HG03432 (cell line): Measurements from ENCODE around the gene SULT1C3.

ENCODE experiments used
- ATAC-seq: cut with Tn5 transposase; IDR thresholded peaks from one replicate; pipeline ENCODE4 v1.9.1; 2021; ENCODE audit warnings: mild to moderate bottlenecking, moderate library complexity; ENCODE audit not compliant: unreplicated experiment

SULT1C3 gene

GRCh38 chr2:108239786-108240185 lies at the start of gene SULT1C3:
TSS of gene SULT1C3 (plus strand) at chr2:108239968. CDS start at chr2:108247195, 7,227 bp downstream.
- no peak for ATAC-seq

DNA sequence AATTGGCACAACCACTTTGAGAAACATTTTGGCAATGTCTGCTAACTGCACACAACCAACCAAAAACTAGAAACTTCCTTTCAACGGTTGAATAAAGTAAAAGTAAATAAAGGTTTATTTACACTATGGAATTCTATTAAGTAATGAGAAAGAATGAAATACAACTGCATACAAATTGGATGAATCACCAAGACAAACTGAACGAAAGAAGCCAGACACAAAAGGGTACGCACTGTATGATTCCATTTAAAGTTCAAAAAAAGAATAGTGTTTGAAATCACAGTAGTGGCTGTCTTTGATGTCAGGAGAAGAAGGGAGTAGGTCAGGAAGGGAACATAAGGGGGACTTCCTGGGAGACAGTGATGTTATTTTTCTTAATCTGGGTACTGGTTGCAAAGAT lies 46.5 kb upstream of the SULT1C3 start:
- ATAC-seq, result no peak

DNA sequence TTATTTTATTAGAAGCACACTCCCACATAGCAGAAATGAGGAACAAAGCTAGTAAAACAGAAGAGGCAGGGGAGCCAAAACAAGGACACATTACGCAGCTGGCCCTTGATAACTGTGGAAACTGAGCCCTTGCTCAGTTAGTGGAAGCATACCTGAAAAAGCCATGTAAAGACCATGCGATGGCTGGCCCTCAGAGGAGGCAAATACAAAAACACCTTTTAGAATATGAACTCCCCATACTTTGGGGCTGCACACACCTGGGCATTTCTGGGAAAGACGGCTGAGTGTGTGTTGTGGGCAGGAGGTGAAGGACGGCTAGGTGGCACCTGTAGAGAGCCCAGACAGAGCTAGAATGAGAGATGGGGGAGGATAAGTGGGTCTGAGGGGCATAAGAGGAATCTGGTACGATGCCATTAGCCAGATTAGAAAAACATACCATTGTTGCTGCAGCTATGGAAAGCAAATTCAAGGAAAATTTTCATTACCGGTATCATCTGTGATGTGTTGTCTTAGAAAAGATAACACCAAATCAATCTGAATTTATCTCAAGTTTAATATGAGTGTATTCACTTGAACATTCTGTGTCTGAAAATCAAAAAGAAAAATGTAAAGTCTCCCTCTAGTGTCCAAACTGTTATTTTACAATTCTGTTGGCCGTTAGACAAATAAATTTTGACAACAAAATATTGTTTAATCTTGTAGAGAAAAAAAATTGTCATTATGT lies 45.2 kb upstream of the SULT1C3 start:
- no peak for ATAC-seq

- no peak for ATAC-seq
These were observed 44.7 kb upstream of the SULT1C3 start for GRCh38 chr2:108195133-108195439.

DNA sequence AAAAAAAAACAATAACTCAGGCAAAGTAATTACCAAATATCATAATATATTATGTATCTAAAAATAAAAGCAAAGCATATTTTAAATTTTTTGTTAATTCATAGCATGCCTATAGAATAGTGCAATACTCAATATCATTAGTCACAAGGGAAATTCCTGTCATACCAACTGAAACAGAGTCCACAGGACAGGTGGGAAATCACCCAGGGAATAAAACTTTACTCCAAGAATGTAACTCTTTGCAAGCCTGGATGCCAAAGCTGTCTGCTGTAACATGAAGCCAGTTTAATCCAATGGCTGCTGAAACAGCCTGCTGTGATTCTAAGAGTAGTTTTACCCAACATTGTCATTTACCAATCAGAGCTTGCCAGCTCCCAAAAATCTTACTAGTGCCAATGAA lies 40.0 kb upstream of the SULT1C3 start:
- no peak for ATAC-seq

DNA sequence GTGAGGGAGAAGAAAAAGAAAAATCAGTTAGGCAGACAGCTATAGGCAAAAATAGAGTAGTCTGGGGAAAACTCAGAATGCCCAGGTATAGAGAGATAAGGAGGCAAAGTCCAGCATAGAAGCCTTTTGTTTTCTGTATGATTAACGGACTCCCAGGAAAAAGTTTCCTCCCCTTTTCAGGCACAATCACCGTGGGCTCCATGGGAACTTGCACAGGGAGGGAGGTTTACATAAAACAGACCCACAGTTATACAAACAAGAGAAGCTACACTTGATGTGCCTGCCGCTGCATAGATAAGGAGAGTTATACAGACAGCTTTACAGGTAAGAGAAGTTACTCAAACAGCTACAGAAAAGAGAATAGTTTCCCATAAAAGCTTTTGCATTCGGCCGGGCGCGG lies 39.2 kb upstream of the SULT1C3 start:
- no peak for ATAC-seq

GRCh38 chr2:108212671-108213070 lies 27.1 kb upstream of the SULT1C3 start:
- no peak for ATAC-seq

GRCh38 chr2:108215794-108216211 lies 24.0 kb upstream of the SULT1C3 start:
- peak; percentile 61 for ATAC-seq

DNA sequence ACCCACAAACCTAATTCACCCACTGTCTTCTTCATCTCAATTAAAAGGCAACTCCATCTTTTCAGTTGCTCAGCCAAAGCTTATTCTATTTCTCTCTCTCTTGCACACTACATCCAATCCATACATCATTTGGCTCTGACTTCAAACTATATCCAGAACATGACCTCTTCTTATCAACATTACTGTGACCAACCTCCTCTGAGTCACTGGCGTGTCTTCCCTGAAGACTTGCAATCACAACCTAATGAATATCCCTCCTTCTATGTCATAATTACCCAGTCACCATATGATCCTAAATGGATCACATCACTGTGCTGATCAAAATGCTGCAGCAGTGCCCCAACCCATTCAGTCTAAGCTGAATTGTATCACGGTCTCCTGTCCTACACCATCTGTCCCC lies 22.6 kb upstream of the SULT1C3 start:
- ATAC-seq, result no peak

GRCh38 chr2:108219688-108220087 lies 20.1 kb upstream of the SULT1C3 start:
- ATAC-seq, result no peak

DNA sequence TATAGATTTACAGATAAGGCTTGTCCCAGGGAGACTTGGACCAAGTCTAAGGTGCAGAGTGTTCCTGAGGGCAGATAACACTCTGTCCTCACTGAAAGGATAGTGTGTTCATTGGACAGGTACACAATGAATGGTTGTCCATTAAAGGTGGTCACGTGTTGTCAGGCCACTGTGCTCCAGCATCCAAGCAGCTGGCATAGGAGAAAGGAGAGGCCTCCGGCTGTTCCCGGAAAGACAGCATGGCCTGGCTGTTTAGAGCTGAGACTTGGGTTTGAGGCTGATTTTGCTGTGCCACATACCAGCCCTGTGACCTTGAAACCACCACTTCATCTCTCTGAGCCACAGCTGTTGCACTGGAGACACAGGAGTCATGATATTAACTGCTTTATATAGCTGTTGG lies 19.6 kb upstream of the SULT1C3 start:
- no peak for ATAC-seq

DNA sequence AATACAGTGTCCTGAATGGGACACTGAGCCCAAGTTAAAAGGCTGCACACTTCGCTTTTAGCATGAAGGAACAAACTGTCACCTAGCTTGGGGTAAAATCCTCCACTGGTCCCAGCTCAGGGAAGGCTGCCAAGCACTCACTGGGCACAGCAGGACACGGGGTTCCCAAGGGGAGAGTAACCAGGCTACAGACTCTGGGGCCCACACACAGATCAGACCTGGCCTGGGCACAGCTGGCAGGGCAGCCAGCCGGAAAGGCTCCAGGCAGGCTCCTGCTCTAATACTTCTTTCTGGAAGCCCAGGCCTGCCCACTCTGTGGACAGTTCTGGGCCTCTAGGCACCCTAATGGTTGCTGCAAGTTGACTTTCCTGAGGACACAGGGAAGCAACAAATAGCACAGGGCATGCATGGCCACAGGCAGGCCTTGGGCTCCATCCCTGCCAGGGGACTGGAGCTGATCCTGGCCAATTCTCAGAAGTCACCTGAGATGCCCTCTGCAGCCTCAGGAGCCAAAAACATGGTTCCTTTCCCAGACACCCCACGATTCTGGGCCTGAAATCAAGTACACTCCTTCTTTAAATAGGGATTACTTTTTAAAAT lies 18.7 kb upstream of the SULT1C3 start:
- ATAC-seq, result no peak

- no peak for ATAC-seq
These were observed 17.5 kb upstream of the SULT1C3 start for GRCh38 chr2:108222261-108222660.

DNA sequence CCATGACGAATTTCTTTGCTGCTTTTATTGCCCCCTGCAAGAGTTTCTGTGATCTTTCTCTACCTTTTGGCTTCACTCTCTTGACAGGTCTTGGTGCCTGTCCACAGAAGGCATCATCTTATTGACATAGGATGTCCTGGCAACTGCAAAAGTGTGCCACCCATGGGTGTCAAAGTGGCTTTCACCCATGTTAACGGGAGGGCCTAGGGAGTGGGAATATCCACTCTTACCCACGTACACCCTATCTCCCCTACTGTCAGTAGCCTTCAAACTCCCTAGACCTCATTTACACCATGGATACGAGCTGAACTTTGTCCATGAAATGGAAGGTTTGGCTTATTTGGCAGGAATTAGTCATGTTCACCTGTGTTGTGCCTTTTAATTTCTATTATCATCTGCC lies 16.2 kb upstream of the SULT1C3 start:
- ATAC-seq, result no peak

GRCh38 chr2:108224022-108224421 lies 15.7 kb upstream of the SULT1C3 start:
- no peak for ATAC-seq

GRCh38 chr2:108226564-108226963 lies 13.2 kb upstream of the SULT1C3 start:
- no peak for ATAC-seq

DNA sequence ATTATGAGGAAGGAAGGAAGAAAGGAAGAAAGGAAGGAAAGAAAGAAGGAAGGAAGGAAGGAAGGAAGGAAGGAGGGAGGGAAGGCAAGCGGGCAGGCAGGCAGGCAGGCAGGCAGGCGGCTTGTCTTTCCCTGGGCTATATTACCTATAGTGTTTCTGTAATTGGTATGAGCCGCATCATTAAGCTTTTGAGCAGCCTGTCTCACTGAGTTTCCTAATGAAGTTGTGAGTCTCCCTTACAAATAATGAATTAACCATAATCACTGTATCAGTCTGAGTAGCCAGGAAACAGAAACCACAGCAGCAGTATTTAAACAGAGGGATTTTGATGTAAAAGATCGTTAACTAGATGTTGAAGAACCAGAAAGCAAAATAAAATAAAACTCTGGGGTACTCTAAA lies 11.8 kb upstream of the SULT1C3 start:
- no peak for ATAC-seq

- no peak for ATAC-seq
These were observed 11.2 kb upstream of the SULT1C3 start for GRCh38 chr2:108228537-108228936.

DNA sequence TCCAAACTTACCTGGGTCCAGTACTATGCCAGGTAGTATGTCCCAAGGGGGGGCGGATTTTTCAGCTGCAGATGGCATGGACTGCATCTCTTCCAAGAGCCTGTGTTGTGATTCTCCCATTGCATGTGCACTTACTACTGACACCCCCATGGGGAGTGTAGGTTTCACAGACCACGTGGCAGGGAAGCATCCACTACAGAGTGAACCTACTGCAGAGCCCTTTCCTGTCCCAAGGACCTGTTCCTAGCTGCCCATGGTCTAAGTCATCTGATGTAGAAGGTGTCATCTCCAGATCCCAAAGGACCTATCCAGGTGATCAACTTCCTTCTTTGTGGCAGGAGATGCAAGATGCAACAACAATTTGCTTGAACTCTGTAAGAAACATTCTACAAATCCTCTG lies 9.9 kb upstream of the SULT1C3 start:
- no peak for ATAC-seq

- no peak for ATAC-seq
These were observed 4.2 kb upstream of the SULT1C3 start for GRCh38 chr2:108235577-108235976.

DNA sequence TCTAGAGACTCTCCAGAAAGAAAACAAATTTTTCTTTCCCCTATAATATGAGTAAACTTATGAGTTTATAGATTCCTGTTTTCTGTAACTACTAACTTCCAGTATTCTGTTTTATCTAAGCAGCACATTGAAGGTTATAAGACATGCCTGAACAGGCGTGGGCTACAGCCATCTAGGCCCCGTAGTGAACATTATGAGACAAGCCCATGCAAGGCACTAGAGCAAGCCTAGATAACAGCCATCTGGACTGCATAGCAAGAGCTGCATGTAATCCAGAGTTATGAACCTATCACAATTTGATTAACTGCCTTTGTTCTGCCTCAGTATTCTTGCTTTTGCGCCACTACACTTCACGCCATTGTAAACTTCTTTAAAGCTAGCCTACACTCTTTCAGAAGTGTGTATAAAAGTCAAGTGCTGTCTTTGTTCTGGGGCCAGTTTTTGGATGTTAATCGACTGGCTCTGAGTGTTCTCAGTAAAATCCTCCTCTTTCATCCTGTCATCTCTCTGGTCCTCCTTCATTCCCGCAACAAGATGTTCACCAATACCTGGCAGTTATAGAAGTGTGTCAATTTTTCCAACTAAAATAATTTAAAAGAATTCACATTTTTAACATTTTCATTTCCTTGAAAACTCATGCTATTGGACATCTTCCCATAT lies 3.0 kb upstream of the SULT1C3 start:
- ATAC-seq, result no peak

DNA sequence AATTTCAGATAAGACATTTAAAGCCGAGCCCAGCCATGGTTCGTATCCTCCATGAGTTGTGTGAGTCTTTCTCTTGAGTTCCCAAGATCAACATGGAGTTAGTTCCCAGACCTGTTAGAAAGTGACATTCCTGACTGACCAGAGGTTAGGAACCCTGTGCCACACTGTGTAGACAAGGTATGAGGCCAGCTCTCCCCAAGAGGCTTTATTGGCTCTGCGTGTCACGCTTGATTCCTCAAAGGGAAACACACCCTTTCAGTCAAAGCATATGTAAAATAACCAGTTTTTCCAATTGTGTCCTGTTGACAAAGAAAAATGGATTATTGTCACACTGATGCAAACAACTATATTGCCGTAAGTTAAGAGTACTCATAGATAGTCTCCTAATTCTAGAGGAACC lies 1.2 kb downstream of the SULT1C3 start:
- no peak for ATAC-seq
